Fibroblast of gingiva (primary cell): ENCODE measurements around the gene RCAN1.
"Not testable (repeated sequence)": the region's sequence is repeated elsewhere in the genome, so short reads cannot be mapped to it uniquely, and the experiment has no call there.

Source experiments
- DNase-seq: peaks from one replicate; pipeline ENCODE4 v3.0.0-alpha.2; 2011; ENCODE audit warnings: low read depth

RCAN1 gene

DNA sequence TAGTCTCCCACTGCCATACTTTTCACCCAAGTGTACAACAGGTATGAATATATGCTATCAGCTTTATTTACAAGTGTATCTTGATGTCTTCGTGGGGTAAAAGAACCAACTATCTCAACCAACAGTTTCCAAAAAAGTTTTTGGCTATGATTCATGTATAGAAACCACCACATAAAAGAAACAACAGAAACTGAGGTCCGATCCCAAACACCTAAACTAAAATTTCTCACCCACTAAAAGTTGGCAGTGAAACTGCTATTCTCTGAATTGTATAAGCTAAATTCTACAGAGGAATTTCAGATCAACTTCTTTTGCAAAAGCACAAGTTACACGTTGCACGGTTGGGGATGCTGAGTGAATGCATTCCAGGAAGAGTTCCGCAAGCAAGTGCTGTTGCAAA lies 97.9 kb downstream of the RCAN1 start:
- no peak for DNase-seq

DNA sequence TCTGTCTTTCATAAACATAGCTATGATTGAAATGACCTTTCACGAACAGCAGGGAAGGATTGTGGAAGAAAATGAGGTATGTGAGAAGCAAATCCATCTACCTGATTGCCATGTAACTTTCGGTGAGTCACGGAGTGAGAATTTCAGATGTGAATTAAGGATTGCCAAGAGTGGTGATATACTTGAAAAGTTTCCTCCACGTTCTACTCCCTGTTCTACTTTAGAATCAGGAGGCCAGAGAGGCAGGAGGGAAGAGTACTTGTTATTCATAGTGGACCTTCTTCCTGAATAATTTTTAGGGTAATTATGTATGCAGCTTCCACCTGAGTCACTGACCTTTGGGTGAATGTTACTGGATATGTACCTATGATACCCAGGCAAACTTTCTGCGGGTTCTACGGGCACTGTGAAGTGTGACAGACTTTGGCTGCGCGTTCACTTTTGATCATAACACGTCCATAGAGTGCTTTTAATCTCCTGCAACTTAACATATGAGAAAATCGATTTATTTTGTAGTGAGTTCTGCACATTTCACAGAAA lies 100.3 kb downstream of the RCAN1 start:
- DNase-seq = no peak

- no peak for DNase-seq
Observed at GRCh38 chr21:34513129-34513675, 101.7 kb downstream of the RCAN1 start.

GRCh38 chr21:34511787-34512455 lies 103.0 kb downstream of the RCAN1 start, which contains the start of gene KCNE1:
Gene KCNE1, minus strand, starts transcription at chr21:34512210. Its CDS starts 62,576 bp downstream, at chr21:34449634.
- peak; percentile 75 for DNase-seq

- peak; percentile 42 for DNase-seq
Observed at GRCh38 chr21:34511181-34511580, 103.7 kb downstream of the RCAN1 start.

DNA sequence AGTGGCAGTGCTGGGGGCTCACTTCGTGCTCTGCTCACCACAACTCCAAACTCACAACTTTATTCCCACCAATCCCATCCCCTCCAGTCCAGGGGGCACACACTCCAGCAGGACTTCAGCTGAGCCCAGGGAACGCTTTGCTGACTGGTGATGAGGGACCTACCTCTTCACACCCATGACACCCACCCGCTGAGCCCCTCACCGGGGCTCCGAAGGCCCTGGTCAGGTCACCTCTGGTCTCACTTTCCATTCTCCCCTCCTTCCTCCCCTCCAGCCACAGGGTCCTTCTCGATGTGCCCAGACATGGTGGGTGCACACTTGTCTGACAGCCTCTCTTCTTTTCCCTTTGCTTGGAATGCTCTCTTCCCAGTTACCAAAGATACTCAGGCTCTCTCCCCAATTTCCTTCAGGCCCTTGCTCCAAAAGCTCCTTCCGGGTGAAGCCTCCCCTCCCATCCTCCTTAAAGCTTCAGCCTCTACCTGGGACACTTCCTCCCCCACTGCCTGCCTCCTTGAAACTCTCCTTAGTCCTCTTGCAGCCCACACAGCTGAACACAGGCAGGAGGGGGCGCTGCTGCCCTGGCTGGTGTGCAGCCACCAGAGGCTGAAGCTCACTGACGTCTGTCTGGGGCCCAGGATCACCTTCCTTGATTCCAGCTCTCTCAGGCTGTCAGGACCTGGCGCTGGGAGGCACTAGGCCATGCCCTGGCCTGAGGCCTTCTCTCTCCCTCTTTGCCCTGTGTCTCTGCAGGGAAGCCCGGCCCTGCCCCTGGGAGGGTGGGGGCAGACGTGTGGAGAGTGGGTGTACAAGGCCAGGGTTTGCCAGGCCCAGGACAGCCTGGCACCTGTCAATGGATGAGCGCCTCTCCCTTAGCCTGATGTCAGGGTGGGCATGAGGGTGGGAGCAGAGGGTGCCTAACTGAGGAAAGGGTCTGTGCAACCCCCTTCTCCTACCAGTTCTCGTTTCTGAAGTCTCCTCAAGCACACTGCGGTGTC lies 104.5 kb downstream of the RCAN1 start:
- peak; percentile 63 for DNase-seq

DNA sequence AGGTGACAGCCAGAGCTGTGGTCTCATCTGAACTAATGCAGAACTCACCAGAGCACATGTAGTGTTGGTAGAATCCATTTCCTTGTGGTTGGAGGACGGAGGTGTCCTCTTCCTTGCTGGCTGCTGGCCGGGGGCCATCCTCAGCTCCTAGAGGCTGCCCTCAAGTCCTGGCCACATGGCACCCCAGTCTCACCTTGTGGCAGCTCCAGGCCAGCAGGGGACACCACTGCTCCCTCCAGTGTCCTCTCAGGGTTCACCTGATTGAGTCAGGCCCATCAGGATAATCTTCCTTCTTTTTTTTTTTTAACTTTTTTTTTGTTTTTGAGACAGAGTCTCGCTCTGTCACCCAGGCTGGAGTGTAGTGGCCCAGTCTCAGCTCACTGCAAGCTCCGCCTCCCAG lies 105.8 kb downstream of the RCAN1 start:
- no peak for DNase-seq

DNA sequence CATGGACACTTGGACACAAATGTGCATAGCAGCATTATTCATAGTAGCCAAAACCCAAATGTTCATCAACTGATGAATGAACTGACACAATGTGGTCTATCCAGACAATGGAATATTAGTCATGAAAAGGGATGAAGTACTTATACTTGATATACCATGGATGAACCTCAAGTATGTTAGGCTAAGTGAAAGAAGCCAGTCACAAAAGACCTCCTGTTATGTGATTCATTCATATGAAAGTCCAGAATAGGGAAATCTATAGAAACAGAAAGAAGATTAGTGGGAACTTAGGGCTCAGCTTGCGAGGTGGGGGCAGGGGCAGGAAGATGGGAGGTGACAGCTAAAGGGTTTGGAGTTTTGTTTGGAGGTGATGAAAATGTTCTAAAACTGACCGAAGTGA lies 110.3 kb downstream of the RCAN1 start:
- no peak for DNase-seq

- DNase-seq = no peak
Observed at GRCh38 chr21:34502480-34503106, 112.3 kb downstream of the RCAN1 start.

DNA sequence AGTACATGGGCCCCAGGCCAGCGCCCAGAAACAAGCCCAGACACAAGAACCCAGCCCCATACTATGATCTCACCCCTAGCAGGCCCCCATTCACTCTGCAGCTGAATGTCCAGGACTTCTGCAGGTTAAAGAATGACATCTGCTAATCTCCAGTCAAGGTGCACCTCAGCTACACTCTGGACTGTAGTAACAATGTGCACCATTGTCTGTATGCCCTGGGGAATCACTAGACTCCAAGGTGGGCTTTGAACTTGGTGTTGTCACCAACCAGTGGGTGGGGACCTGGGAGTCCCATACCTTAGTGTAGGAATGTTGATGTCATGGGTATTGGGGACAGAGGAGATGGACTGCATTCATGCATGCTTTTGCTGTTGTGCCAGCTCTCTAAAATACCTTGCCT lies 113.2 kb downstream of the RCAN1 start:
- no peak for DNase-seq

DNA sequence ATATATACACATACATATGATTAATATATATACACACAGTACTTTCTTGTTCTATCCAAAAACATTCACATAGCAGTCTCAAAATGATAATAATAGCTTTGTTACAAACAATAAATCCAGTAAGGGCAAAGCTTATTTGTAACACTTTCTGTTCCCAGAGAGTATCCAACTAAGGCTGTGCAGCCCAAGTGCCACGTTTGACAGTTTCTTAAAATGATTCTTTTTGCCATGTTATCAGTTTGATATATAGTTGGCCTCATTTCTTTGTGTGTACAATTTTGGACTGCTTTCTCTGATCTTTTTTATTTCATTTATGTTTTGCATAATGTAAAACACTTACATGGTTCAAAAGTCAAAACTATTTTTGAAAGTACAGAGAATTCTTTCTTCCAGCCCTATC lies 114.7 kb downstream of the RCAN1 start:
- DNase-seq = no peak

DNA sequence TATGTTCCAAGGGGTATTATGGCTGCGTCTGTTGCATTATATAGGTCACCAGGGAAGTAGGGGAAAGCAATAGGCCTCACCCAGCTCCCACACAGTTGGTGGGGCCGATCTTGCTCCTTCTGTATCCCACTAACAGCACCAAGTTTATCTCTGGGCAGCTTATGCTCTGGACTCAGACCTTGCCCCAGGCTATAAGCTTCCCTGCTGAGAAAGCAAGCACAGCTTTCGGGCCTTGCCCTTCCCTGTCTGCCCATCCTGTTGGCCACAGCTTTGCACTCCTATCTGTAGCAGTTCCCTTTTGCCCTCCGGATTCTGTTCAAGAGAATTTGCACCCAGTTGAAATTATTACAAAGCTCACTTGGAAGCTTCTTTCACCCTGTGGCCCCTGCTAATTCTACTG lies 115.8 kb downstream of the RCAN1 start:
- DNase-seq = no peak

GRCh38 chr21:34498623-34499022 lies 116.3 kb downstream of the RCAN1 start:
- peak; percentile 26 for DNase-seq

GRCh38 chr21:34483854-34484253 lies 131.1 kb downstream of the RCAN1 start:
- DNase-seq = not testable (repeated sequence)

GRCh38 chr21:34483435-34483834 lies 131.5 kb downstream of the RCAN1 start:
- not testable (repeated sequence) for DNase-seq

- DNase-seq = not testable (repeated sequence)
Observed at GRCh38 chr21:34467333-34467732, 147.6 kb downstream of the RCAN1 start.
